ENCODE results near the gene GMPS. TPM values are rescaled to one million over a fixed set of nuclear protein-coding genes. Genes with fewer than 3 reads are reported as not detected.
"Not testable (repeated sequence)": the region's sequence is repeated elsewhere in the genome, so short reads cannot be mapped to it uniquely, and the experiment has no call there.

Gene GMPS
- total RNA-seq, 1 donor from 2014 or later: 41.7 TPM

DNA sequence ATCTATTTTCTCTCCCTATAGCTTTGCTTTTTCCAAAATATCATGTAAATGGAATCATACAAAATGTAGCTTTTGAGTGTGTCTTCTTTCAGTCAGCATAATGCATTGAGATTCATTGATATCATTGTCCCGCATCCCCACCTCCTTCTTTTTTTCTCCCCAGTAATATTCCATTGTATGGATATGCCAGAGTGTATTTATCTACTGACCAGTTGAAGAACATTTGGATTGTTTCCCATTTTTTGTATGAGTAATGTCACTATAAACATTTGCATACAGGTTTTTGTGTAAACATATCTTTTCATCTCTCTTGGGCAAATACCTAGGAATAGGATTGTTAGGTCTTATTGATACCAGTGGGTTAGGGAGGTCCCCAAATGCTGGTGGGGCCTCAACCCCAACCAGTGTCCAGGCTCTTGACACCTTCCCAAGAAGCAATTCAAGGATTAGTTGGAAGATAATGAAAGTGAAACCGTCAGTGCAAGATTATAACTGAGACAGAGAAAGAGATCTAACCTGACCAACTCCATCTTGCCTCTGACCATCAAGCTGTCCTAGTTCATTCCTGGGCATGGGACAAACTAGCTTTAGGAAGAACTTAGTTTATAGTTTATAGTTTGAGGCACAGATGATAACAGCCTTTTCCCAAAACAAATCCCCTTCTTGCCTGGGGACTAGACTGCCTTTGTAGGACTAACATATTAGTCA is 8.8 kb upstream of the GMPS start:
- no peaks in the 10 kb centered on the region for H3K27me3 ChIP-seq (ENCODE audit: control insufficient read depth, insufficient read depth, low read length)
- TF ChIP-seq, protein P1, sequence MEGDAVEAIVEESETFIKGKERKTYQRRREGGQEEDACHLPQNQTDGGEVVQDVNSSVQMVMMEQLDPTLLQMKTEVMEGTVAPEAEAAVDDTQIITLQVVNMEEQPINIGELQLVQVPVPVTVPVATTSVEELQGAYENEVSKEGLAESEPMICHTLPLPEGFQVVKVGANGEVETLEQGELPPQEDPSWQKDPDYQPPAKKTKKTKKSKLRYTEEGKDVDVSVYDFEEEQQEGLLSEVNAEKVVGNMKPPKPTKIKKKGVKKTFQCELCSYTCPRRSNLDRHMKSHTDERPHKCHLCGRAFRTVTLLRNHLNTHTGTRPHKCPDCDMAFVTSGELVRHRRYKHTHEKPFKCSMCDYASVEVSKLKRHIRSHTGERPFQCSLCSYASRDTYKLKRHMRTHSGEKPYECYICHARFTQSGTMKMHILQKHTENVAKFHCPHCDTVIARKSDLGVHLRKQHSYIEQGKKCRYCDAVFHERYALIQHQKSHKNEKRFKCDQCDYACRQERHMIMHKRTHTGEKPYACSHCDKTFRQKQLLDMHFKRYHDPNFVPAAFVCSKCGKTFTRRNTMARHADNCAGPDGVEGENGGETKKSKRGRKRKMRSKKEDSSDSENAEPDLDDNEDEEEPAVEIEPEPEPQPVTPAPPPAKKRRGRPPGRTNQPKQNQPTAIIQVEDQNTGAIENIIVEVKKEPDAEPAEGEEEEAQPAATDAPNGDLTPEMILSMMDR (IDR thresholded peaks at IDR 0.05; ENCODE audit: insufficient read depth, low read length, poor library complexity, severe bottlenecking): no peak
- DNase-seq (ENCODE audit: low read depth): no peak
- H3K4me3 ChIP-seq (ENCODE audit: low read depth, low read length): no peak overlapping the region
- H3K36me3 ChIP-seq (ENCODE audit: control insufficient read depth, insufficient read depth, low read length): no peaks in the 10 kb centered on the region

DNA sequence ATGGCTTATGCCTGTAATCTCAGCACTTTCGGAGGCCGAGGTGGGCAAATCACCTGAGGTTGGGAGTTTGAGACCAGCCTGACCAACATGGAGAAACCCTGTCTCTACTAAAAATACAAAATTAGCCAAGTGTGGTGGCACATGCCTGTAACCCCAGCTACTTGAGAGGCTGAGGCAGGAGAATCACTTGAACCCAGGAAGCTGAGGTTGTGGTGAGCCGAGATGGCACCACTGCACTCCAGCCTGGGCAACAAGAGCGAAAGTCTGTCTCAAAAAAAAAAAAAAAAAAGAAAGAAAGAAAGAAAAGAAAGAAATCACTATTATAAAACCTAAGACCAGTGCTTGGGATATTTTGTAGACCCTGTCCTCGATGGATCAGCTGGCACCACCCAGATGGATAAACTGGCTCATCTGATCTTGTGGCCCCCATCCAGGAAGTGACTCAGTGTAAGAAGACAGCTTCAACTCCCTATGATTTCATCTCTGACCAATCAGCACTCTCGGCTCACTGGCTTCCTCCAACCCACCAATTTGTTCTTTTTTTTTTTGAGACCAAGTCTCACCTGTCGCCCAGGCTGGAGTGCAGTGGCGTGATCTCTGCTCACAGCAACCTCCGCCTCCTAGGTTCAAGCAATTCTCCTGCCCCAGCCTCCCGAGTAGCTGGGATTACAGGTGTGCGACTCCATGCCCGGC is 8.0 kb upstream of the GMPS start:
- H3K27me3 ChIP-seq (ENCODE audit: control insufficient read depth, insufficient read depth, low read length); H3K36me3 ChIP-seq (ENCODE audit: control insufficient read depth, insufficient read depth, low read length); H3K4me3 ChIP-seq (ENCODE audit: low read depth, low read length); DNase-seq (ENCODE audit: low read depth): not testable (repeated sequence)

DNA sequence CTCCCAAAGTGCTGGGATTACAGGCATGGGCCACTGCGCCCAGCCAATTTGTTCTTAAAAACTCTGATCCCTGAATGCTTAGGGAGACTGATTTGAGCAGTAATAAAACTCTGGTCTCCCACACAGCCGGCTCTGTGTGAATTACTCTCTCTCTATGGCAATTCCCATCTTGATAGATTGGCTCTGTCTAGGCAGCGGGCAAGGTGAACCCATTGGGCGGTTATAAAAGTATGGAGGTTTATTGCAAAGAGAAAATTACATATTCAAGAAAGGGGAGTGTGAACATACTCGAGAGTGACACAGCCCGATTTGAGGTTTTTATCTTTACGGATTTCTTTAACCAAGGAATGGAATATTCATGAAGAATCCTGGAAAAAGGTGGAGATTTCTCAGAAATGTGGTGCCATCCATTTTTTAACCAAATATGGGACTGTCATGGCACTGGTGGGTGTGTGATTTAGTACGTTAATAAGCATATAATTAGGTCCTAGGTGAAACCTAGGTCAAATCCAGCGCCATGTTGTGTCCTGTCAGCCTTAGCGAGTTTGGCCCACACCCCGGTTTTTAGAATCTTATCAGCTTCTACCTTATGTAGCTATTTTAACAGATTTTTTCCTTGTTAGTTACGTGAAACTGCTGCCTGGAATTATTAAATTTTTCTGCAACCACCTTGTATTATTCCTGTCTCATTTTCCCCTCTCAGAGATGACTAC is 7.2 kb upstream of the GMPS start:
- H3K4me3 ChIP-seq (ENCODE audit: low read depth, low read length): no peak overlapping the region

DNA sequence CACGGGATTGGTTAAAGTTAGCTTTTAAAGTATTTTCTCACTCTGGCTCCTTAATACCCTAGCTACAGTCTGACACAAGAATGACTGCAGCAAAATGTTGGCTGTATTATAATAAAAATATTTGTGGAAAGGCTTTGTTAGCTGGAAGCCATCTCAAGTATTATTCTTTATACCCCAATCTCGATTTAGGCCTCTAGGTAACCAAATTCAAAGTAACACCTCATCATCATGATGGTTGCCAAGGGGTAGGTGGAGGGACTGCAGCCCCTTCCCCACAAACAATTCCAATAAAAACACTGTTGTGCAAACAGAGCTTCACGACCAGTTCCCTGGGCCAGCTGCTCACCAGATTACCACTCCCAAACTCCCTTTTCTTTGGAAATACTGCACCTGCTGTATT is 759 bp upstream of the GMPS start:
- DNase-seq (ENCODE audit: low read depth): no peak
- no peaks in the 10 kb centered on the region for H3K36me3 ChIP-seq (ENCODE audit: control insufficient read depth, insufficient read depth, low read length)
- H3K27me3 ChIP-seq (ENCODE audit: control insufficient read depth, insufficient read depth, low read length): no peaks in the 10 kb centered on the region
- TF ChIP-seq, protein P1 (IDR thresholded peaks at IDR 0.05; ENCODE audit: insufficient read depth, low read length, poor library complexity, severe bottlenecking): no peak
- peak overlapping the region; percentile 24 for H3K4me3 ChIP-seq (ENCODE audit: low read depth, low read length)

More for the DNA sequence above, 7.2 kb upstream of the GMPS start:
- Histone ChIP-seq H3K27me3 (ENCODE audit: control insufficient read depth, insufficient read depth, low read length) (no peaks in the 10 kb centered on the region), H3K36me3 (ENCODE audit: control insufficient read depth, insufficient read depth, low read length) (no peaks in the 10 kb centered on the region)
- no peak for DNase-seq (ENCODE audit: low read depth)
- TF ChIP-seq, protein P1 (IDR thresholded peaks at IDR 0.05; ENCODE audit: insufficient read depth, low read length, poor library complexity, severe bottlenecking): no peak

DNA sequence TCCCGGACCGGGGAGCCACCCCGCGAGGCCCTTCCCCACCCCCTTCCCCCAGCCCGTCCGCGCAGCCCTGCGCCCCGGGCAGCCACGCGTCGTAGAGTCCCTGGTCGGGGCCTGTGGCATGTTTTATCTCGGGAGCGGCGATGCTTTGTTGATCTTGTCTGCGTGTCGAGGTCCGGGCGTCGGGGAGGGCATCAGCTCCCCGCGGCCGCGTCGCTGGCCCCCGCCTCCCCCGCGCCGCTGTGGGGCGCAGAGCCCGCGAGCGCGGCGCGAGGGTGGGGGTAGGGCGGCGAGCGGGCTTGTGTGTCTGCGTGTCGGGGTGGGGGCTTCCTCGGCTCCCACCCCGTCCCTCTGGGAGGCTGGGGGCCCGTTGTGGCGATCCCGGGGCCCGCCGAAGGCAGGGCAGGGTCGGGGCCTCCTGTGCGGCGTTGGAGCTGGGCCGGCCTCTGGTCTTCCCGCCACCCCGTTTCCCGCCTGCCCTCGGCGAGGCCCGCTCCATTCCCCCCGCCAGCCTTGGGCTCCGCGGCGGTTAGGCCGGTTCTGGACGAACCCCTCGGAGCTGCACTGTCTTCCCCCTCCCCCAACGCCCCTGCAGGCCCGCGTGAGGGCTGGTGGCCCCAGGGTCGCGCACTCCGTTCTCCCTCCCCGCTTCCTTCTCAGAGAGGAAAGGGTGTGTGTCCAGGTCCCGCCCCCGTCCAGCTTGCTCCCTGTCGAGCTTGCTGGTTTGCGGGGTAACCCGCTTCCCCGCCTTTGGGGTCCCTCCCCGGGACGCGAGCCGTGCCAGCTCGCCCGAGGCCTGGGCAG is 695 bp downstream of the GMPS start:
- H3K4me3 ChIP-seq (ENCODE audit: low read depth, low read length): peak overlapping the region; percentile 99
- no peaks in the 10 kb centered on the region for H3K27me3 ChIP-seq (ENCODE audit: control insufficient read depth, insufficient read depth, low read length)
- DNase-seq (ENCODE audit: low read depth): no peak
- TF ChIP-seq, protein P1 (IDR thresholded peaks at IDR 0.05; ENCODE audit: insufficient read depth, low read length, poor library complexity, severe bottlenecking): no peak
- no peaks in the 10 kb centered on the region for H3K36me3 ChIP-seq (ENCODE audit: control insufficient read depth, insufficient read depth, low read length)
